Lower lobe of right lung (tissue), 2 donors: Measurements from ENCODE around the gene CLTC. TPM values are rescaled to one million over a fixed set of nuclear protein-coding genes. Genes with fewer than 3 reads are reported as not detected.

Experiments
- ATAC-seq, 2 donors: fragments of 200-7000 bp; cut with Tn5 transposase; one replicate each; pipeline ENCODE4 v1.9.1; 2020 to 2022; ENCODE audit warnings: mild to moderate bottlenecking in 2 of 2, moderate library complexity in 2 of 2
- DNase-seq: peaks from one replicate; pipeline ENCODE4 v3.0.0-alpha.2; 2020
- H3K27ac ChIP-seq: fragments of 200-600 bp; one replicate; pipeline ENCODE4 v1.8.0; 2022
- H3K27me3 ChIP-seq: fragments of 200-600 bp; one replicate; pipeline ENCODE4 v1.8.0; 2022; ENCODE audit warnings: low read depth
- H3K36me3 ChIP-seq: fragments of 200-600 bp; one replicate; pipeline ENCODE4 v1.8.0; 2022; ENCODE audit warnings: mild to moderate bottlenecking
- H3K4me1 ChIP-seq: fragments of 200-600 bp; one replicate; pipeline ENCODE4 v1.8.0; 2022
- H3K4me3 ChIP-seq: fragments of 200-600 bp; one replicate; pipeline ENCODE4 v1.8.0; 2022; ENCODE audit warnings: mild to moderate bottlenecking
- H3K9me3 ChIP-seq: fragments of 200-600 bp; one replicate; pipeline ENCODE4 v1.8.0; 2022
- intact Hi-C: fragments of 100-400 bp; cut with DNase I; formaldehyde crosslinking; loops from one replicate; pipeline ENCODE4 v1.11.0; 2022
- total RNA-seq: library from RNA; stranded (reverse); fragmentation: NEBNext Ultra II Directional; extraction: Animal tissue kit (Norgen Biotek cat#: 25700); gene quantifications from one replicate; pipeline ENCODE4 v1.2.1, GENCODE V29; 2021
- TF ChIP-seq, protein P1 (sequence below): fragments of 200-600 bp; IDR thresholded peaks from one replicate; pipeline ENCODE4 v1.8.0; 2022; ENCODE audit warnings: antibody characterized with exemption, mild to moderate bottlenecking
- donor health status: DM: no; HTN: yes; CAD: no; lungs with severe emphysema.

The CLTC gene
- total RNA-seq, 1 donor from 2014 or later, result 220 TPM

DNA sequence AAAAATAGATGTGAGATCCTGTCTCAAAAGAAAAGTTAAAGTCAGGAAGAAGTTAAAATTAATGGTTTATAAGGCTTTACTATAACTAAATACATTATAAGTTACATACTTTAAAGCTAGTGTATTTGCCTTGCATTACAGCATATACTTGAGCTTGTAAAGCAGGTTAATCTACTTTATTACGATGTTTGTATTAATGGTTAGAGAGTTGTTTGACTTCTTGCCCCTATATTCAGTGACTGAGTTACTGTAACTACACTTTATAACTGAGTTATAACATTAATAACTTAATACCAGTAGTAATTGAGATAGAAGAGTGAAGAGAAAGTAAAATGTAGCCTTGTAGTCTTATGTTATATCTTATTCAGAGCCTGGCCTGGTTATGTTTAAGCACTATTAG lies 22.9 kb downstream of the CLTC start:
- Histone ChIP-seq H3K36me3 (peaks cover 36% of the 10 kb centered on the region), H3K9me3 (no peaks in the 10 kb centered on the region), H3K4me1 (peaks cover 49% of the 10 kb centered on the region), H3K4me3 (no peak overlapping the region), H3K27ac (peak overlapping the region; percentile 40), H3K27me3 (no peaks in the 10 kb centered on the region)
- peak in 1 of 2 donors; percentile 42 for ATAC-seq
- DNase-seq, result no peak
- TF ChIP-seq, protein P1, sequence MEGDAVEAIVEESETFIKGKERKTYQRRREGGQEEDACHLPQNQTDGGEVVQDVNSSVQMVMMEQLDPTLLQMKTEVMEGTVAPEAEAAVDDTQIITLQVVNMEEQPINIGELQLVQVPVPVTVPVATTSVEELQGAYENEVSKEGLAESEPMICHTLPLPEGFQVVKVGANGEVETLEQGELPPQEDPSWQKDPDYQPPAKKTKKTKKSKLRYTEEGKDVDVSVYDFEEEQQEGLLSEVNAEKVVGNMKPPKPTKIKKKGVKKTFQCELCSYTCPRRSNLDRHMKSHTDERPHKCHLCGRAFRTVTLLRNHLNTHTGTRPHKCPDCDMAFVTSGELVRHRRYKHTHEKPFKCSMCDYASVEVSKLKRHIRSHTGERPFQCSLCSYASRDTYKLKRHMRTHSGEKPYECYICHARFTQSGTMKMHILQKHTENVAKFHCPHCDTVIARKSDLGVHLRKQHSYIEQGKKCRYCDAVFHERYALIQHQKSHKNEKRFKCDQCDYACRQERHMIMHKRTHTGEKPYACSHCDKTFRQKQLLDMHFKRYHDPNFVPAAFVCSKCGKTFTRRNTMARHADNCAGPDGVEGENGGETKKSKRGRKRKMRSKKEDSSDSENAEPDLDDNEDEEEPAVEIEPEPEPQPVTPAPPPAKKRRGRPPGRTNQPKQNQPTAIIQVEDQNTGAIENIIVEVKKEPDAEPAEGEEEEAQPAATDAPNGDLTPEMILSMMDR, result no peak
- intact Hi-C loops, result no loop called here

DNA sequence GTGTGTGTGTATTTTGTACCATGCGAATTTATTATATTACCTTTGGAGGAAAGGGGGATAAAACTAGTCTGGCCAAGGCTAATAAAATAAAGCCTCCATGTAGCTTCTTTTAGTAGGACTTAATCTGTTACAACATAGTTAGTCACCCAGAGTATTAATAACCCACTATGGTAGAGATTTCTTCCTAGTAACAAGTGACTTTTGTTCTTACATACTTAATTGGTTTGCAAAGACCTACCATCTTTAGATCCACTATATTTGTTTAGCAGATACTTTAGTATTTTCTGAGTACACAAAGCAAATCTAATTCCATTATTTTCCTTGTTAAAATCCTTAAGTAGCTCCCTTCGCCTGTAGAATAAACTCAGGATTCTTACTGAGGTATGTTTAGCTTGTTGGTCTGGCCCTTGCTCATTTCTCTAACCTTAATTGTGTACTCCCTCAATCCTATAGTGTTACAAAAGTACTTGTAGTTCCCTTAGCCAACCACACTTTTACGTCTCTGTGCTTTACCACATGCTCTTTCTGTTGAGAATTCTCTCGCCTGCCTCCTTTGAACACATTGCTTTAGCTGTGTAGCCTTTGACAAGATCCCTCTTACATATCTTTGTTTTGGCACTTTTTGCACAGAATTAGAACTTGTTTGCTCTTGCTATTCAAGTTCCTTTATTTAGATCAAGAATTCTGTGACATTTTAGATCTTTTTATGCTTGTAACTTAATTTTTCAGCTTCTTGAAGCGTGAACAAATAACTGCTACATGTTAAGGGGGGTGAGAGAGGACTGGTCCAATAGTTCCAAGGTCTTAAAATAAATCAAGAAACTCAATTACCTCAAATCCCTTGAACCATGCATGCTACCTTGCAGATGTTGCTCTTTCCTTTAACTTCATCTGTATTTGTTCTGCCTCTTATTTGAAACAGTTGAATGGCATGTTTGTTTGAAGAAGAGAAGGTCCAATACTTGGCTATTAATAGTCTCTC lies 23.8 kb downstream of the CLTC start:
- peaks cover 49% of the 10 kb centered on the region for H3K4me1 ChIP-seq
- ATAC-seq, result peak; percentile 82 to 83
- peak overlapping the region; percentile 22 for H3K27ac ChIP-seq
- no peaks in the 10 kb centered on the region for H3K27me3 ChIP-seq
- H3K36me3 ChIP-seq, result peaks cover 45% of the 10 kb centered on the region
- intact Hi-C loops, result no loop called here
- no peak for DNase-seq
- H3K4me3 ChIP-seq, result no peak overlapping the region
- H3K9me3 ChIP-seq, result no peaks in the 10 kb centered on the region
- TF ChIP-seq, protein P1, result no peak

DNA sequence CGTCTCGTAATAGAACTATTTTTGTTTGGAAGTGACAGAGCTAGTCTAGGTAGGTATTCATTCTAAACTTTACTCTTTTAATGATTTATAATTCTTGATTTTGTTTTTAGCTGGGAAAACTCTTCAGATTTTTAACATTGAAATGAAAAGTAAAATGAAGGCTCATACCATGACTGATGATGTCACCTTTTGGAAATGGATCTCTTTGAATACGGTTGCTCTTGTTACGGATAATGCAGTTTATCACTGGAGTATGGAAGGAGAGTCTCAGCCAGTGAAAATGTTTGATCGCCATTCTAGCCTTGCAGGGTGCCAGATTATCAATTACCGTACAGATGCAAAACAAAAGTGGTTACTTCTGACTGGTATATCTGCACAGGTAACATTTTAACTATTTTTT lies 27.6 kb downstream of the CLTC start:
- peaks cover 14% of the 10 kb centered on the region for H3K4me1 ChIP-seq
- ATAC-seq (no peak), DNase-seq (no peak)
- no peak overlapping the region for H3K27ac ChIP-seq
- peaks cover 84% of the 10 kb centered on the region for H3K36me3 ChIP-seq
- no peaks in the 10 kb centered on the region for H3K27me3 ChIP-seq
- TF ChIP-seq, protein P1, result no peak
- no peaks in the 10 kb centered on the region for H3K9me3 ChIP-seq
- no peak overlapping the region for H3K4me3 ChIP-seq
- intact Hi-C loops, result no loop called here

DNA sequence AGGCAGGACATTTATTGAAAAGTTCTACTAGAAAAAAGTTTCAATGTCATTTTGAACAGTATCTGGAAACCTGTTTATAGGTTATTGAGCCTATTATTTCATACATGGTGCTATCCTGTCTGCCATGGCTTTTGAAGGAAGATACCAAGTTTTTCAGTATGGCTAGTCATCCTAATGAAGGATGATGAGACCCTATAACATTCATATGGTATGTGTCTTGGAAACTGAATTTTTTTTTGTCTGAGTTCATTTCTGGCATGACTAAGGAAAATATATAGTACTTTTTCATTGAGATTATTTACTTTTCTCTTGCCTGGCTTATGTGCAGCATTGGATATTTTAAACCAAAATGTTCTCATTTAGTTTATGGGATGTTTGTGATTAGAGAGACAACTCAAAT lies 30.2 kb downstream of the CLTC start:
- H3K4me1 ChIP-seq, result no peaks in the 10 kb centered on the region
- TF ChIP-seq, protein P1, result no peak
- no peak overlapping the region for H3K4me3 ChIP-seq
- H3K27me3 ChIP-seq, result no peaks in the 10 kb centered on the region
- intact Hi-C loops, result no loop called here
- no peaks in the 10 kb centered on the region for H3K9me3 ChIP-seq
- H3K27ac ChIP-seq, result no peak overlapping the region
- peaks cover 98% of the 10 kb centered on the region for H3K36me3 ChIP-seq
- no peak for DNase-seq
- ATAC-seq, result no peak

DNA sequence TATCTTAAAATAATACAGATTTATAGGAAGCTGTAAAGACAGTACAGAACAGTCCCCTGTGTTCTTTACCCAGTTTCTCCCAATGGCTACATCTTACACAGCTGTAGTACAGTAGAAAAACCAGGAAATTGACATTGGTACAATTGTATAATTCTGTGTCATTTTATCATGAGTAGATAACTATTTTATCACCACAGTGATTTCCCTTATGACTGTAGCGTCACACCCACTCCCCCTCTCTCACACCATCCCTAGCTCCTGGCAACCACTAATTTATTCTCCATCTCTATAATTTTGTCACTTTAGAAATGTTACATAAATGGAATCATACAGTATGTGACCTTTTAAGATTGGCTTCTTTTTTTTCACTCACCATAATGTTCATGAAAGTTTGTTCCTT lies 30.9 kb downstream of the CLTC start:
- TF ChIP-seq, protein P1, result no peak
- Histone ChIP-seq H3K4me3 (no peak overlapping the region), H3K27ac (no peak overlapping the region), H3K27me3 (no peaks in the 10 kb centered on the region), H3K36me3 (peaks cover 98% of the 10 kb centered on the region), H3K9me3 (no peaks in the 10 kb centered on the region), H3K4me1 (no peaks in the 10 kb centered on the region)
- DNase-seq (no peak), ATAC-seq (no peak)
- intact Hi-C loops, result no loop called here
